Tibial nerve (tissue), 4 donors: Measurements from ENCODE around the gene GMEB2. TPM values are rescaled to one million over a fixed set of nuclear protein-coding genes. Genes with fewer than 3 reads are reported as not detected.

Experiments used
- DNase-seq, 2 donors: peaks; one replicate each; pipeline ENCODE4 v3.0.0-alpha.2; 2019; ENCODE audit warnings: low spot score in 2 of 2
- H3K27ac ChIP-seq, 4 donors: fragments of 200-600 bp; sonication (generic) in 3 of 4; one replicate each; pipeline ENCODE4 v1.5.1; 2017 to 2019; ENCODE audit warnings: mild to moderate bottlenecking in 1 of 4
- H3K27me3 ChIP-seq, 2 donors: fragments of 200-600 bp; sonication (generic) in 1 of 2; one replicate each; pipeline versions ENCODE4 v1.5.1 to v1.6.0; 2017 to 2019
- H3K36me3 ChIP-seq, 3 donors: fragments of 200-600 bp; sonication (generic); one replicate each; pipeline ENCODE4 v1.5.1; 2018 to 2019
- H3K4me1 ChIP-seq, 4 donors: fragments of 200-600 bp; sonication (generic) in 3 of 4; one replicate each; pipeline ENCODE4 v1.5.1; 2017 to 2019
- H3K4me3 ChIP-seq, 4 donors: fragments of 200-600 bp; sonication (generic) in 3 of 4; one replicate each; pipeline ENCODE4 v1.5.1; 2017 to 2019; ENCODE audit warnings: mild to moderate bottlenecking in 1 of 4, moderate library complexity in 1 of 4
- H3K9me3 ChIP-seq, 4 donors: fragments of 200-600 bp; sonication (generic) in 3 of 4; one replicate each; pipeline ENCODE4 v1.5.1; 2017 to 2019
- EP300 ChIP-seq, 2 donors: sonication (generic); formaldehyde crosslinking; IDR thresholded peaks; one replicate each; pipeline ENCODE4 v1.6.1; 2017; ENCODE audit warnings: antibody characterized with exemption in 2 of 2, mild to moderate bottlenecking in 1 of 2
- POLR2A ChIP-seq, 2 donors: fragments of 450-650 bp; IDR thresholded peaks; one replicate each; pipeline ENCODE4 v1.6.1; 2017; ENCODE audit warnings: antibody characterized with exemption in 2 of 2, mild to moderate bottlenecking in 2 of 2, moderate library complexity in 2 of 2
- WGBS, 2 donors: methylation state at CpG; one replicate each; pipeline ENCODE4 v1.1.5; 2018; 5-methylcytosine and 5-hydroxymethylcytosine counted together
- total RNA-seq, 4 donors: library from RNA; depleted of rRNA; stranded (reverse); fragments of >200 nt; gene quantifications; one replicate each; pipeline ENCODE4 v1.1.0, GENCODE V29; 2016
- TF ChIP-seq, protein P1 (sequence below), 5 experiments: fragments of 200-600 bp in 3 of 5; fragments of 450-650 bp in 2 of 5; sonication (generic) in 3 of 5; IDR thresholded peaks; one replicate each; pipeline ENCODE4 v1.5.1; 2016 to 2019; ENCODE audit warnings: antibody characterized with exemption in 5 of 5, mild to moderate bottlenecking in 3 of 5, moderate library complexity in 2 of 5

Gene GMEB2
- total RNA-seq, 4 donors from 2014 or later: 12.5 to 14.7 (median 13.7) TPM

GRCh38 chr20:63656451-63656850, 29.6 kb upstream of the GMEB2 start:
- Histone ChIP-seq H3K4me1 (peaks cover 0 to 54% (median 31%) of the 10 kb centered on the region in 4 donors), H3K36me3 (peaks cover 0 to 9% (median 0%) of the 10 kb centered on the region in 3 donors), H3K27me3 (no peaks in the 10 kb centered on the region), H3K27ac (no peak overlapping the region), H3K9me3 (no peaks in the 10 kb centered on the region), H3K4me3 (no peak overlapping the region)
- WGBS, 2 donors: 92 to 94% methylated on average over 3 of the region's 3 CpGs
- TF ChIP-seq POLR2A (IDR thresholded peaks at IDR 0.05): no peak
- no peak for TF ChIP-seq EP300 (IDR thresholded peaks at IDR 0.05)
- TF ChIP-seq, protein P1, sequence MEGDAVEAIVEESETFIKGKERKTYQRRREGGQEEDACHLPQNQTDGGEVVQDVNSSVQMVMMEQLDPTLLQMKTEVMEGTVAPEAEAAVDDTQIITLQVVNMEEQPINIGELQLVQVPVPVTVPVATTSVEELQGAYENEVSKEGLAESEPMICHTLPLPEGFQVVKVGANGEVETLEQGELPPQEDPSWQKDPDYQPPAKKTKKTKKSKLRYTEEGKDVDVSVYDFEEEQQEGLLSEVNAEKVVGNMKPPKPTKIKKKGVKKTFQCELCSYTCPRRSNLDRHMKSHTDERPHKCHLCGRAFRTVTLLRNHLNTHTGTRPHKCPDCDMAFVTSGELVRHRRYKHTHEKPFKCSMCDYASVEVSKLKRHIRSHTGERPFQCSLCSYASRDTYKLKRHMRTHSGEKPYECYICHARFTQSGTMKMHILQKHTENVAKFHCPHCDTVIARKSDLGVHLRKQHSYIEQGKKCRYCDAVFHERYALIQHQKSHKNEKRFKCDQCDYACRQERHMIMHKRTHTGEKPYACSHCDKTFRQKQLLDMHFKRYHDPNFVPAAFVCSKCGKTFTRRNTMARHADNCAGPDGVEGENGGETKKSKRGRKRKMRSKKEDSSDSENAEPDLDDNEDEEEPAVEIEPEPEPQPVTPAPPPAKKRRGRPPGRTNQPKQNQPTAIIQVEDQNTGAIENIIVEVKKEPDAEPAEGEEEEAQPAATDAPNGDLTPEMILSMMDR (IDR thresholded peaks at IDR 0.05): no peak
- DNase-seq: no peak

DNA sequence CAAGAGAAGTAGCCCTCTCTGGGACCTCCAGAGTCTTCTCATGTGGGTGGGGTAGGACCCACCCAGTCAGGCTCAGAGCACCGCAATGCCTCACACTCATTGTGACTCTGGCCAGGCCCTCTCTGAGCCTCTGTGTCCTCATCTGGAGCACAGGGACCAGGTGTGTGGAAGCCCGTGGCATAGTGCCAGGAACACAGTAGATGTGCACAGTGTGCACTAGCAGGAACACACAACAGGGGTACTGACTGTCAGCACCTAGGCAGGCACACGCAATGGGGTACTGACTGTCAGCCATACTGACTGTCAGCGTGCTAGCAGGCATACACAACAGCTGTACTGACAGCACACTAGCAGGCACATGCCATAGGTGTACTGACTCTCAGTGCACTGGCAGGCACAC, 28.3 kb upstream of the GMEB2 start:
- Histone ChIP-seq H3K36me3 (no peaks in the 10 kb centered on the region), H3K4me1 (peaks cover 0 to 56% (median 32%) of the 10 kb centered on the region in 4 donors), H3K9me3 (no peaks in the 10 kb centered on the region), H3K4me3 (no peak overlapping the region), H3K27ac (no peak overlapping the region), H3K27me3 (no peaks in the 10 kb centered on the region)
- WGBS, 2 donors: 58 to 83% methylated on average over 1 to 2 of the region's 4 CpGs
- TF ChIP-seq, protein P1 (IDR thresholded peaks at IDR 0.05): no peak
- TF ChIP-seq POLR2A (IDR thresholded peaks at IDR 0.05): no peak
- no peak for TF ChIP-seq EP300 (IDR thresholded peaks at IDR 0.05)
- no peak for DNase-seq

DNA sequence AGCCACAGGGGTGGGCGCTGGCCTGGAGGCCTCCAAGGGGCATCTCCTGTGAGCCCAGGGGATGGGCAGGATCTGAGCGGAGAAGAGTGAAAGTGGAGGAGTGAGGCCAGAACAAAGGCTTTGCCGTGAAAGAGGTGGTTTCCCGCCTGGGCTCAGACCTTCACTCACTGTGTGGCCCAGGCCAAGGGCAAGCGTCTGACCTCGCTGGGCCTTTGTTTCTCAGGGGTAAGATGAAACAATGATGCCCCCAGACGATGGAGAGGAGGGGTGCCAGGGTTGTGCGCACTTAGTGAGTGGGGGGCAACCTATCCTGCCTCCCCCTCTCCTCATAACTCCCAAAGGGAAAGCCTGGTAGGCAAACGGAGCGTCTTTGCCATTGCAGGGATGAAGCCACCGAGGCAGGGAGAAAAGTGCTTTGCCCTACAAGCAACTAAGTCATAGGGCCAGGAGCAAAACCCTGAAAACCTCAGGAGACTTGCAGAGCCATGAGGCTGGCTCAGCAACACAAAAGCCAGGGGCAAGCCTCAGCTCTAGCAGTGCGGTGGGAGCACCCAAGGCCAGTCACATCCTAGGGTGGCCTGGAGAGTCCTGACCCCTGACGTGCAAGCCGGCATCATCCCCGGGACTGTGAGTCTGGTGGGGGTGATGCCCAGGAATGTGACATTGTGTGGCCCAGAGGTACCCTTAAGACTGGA, 27.2 kb upstream of the GMEB2 start:
- peaks cover 0 to 45% (median 27%) of the 10 kb centered on the region in 4 donors for H3K4me1 ChIP-seq
- no peak for TF ChIP-seq EP300 (IDR thresholded peaks at IDR 0.05)
- TF ChIP-seq, protein P1 (IDR thresholded peaks at IDR 0.05): no peak
- no peak for TF ChIP-seq POLR2A (IDR thresholded peaks at IDR 0.05)
- 40 to 43% methylated on average over 12 to 14 of the region's 15 CpGs for WGBS, 2 donors

GRCh38 chr20:63653041-63653973, 26.4 kb upstream of the GMEB2 start, which contains the start of gene STMN3:
TSS of gene STMN3 (minus strand) at chr20:63653424. CDS start at chr20:63653345, 79 bp downstream.
- TF ChIP-seq EP300 (IDR thresholded peaks at IDR 0.05) (peak in 1 of 2 donors; percentile 72), POLR2A (IDR thresholded peaks at IDR 0.05) (peak in 1 of 2 donors; percentile 15)
- TF ChIP-seq, protein P1 (IDR thresholded peaks at IDR 0.05): no peak
- Histone ChIP-seq H3K9me3 (no peaks in the 10 kb centered on the region), H3K4me3 (peak within 1 kb of the TSS; percentile 38 to 73 (median 62)), H3K4me1 (peaks cover 0 to 42% (median 23%) of the 10 kb centered on the region in 4 donors), H3K27ac (peak within 1 kb of the TSS in 3 of 4 donors; percentile 17 to 81 (median 78)), H3K36me3 (no peaks in the 10 kb centered on the region), H3K27me3 (no peaks in the 10 kb centered on the region)
- 1% methylated on average over 18 to 46 of the region's 73 CpGs for WGBS, 2 donors
- DNase-seq: peak; percentile 74 to 78

More for the DNA sequence above, 27.2 kb upstream of the GMEB2 start:
- Histone ChIP-seq H3K4me3 (peak overlapping the region in 3 of 4 donors; percentile 39 to 73 (median 56)), H3K27me3 (no peaks in the 10 kb centered on the region), H3K9me3 (no peaks in the 10 kb centered on the region), H3K36me3 (no peaks in the 10 kb centered on the region), H3K27ac (peak overlapping the region in 3 of 4 donors; percentile 17 to 81 (median 78))
- DNase-seq: no peak
